IPS-15b (cell line): Measurements from ENCODE around the gene KLHL10.
"Not testable (repeated sequence)": the region's sequence is repeated elsewhere in the genome, so short reads cannot be mapped to it uniquely, and the experiment has no call there.

Experiments used
- H3K27me3 ChIP-seq: one replicate; pipeline ENCODE4 v1.6.1; 2013; ENCODE audit warnings: low read length; ENCODE audit not compliant: control insufficient read depth, insufficient read depth
- H3K36me3 ChIP-seq: one replicate; pipeline ENCODE4 v1.6.1; 2013; ENCODE audit warnings: low read length; ENCODE audit not compliant: control insufficient read depth, insufficient read depth
- H3K4me1 ChIP-seq: one replicate; pipeline ENCODE4 v1.6.1; 2013; ENCODE audit warnings: mild to moderate bottlenecking, low read length; ENCODE audit not compliant: control insufficient read depth, insufficient read depth
- H3K4me3 ChIP-seq: one replicate; pipeline ENCODE4 v1.5.1; 2013; ENCODE audit warnings: low read depth, low read length
- H3K9ac ChIP-seq: one replicate; pipeline ENCODE4 v1.6.1; 2013; ENCODE audit warnings: low read depth, mild to moderate bottlenecking, low read length
- H3K9me3 ChIP-seq: one replicate; pipeline ENCODE4 v1.6.1; 2013; ENCODE audit warnings: mild to moderate bottlenecking, low read length; ENCODE audit not compliant: control insufficient read depth, insufficient read depth

KLHL10 gene

GRCh38 chr17:41818024-41818423 lies 19.6 kb upstream of the KLHL10 start:
- H3K36me3 ChIP-seq: peaks cover 34% of the 10 kb centered on the region
- H3K27me3 ChIP-seq: no peaks in the 10 kb centered on the region
- no peaks in the 10 kb centered on the region for H3K9me3 ChIP-seq
- H3K9ac ChIP-seq: no peak overlapping the region
- peaks cover 9% of the 10 kb centered on the region for H3K4me1 ChIP-seq
- H3K4me3 ChIP-seq: no peak overlapping the region

- no peak overlapping the region for H3K9ac ChIP-seq
- H3K4me3 ChIP-seq: no peak overlapping the region
- peaks cover 41% of the 10 kb centered on the region for H3K36me3 ChIP-seq
- H3K4me1 ChIP-seq: peaks cover 4% of the 10 kb centered on the region
- H3K9me3 ChIP-seq: no peaks in the 10 kb centered on the region
- no peaks in the 10 kb centered on the region for H3K27me3 ChIP-seq
Measured at GRCh38 chr17:41821776-41822175, 15.8 kb upstream of the KLHL10 start.

GRCh38 chr17:41822216-41823140 lies 15.1 kb upstream of the KLHL10 start:
- Histone ChIP-seq H3K27me3 (no peaks in the 10 kb centered on the region), H3K36me3 (peaks cover 35% of the 10 kb centered on the region)

GRCh38 chr17:41823141-41823524 lies 14.5 kb upstream of the KLHL10 start:
- no peak overlapping the region for H3K9ac ChIP-seq

More at GRCh38 chr17:41822216-41823140, 15.1 kb upstream of the KLHL10 start:
- H3K9me3 ChIP-seq: no peaks in the 10 kb centered on the region
- no peak overlapping the region for H3K4me3 ChIP-seq
- no peak overlapping the region for H3K9ac ChIP-seq
- H3K4me1 ChIP-seq: peaks cover 4% of the 10 kb centered on the region

GRCh38 chr17:41823580-41823979 lies 14.0 kb upstream of the KLHL10 start:
- Histone ChIP-seq H3K4me1 (peaks cover 4% of the 10 kb centered on the region), H3K9me3 (no peaks in the 10 kb centered on the region), H3K36me3 (peaks cover 32% of the 10 kb centered on the region), H3K4me3 (no peak overlapping the region), H3K27me3 (no peaks in the 10 kb centered on the region), H3K9ac (no peak overlapping the region)

More at GRCh38 chr17:41823141-41823524, 14.5 kb upstream of the KLHL10 start:
- peaks cover 32% of the 10 kb centered on the region for H3K36me3 ChIP-seq
- no peaks in the 10 kb centered on the region for H3K27me3 ChIP-seq
- H3K4me3 ChIP-seq: no peak overlapping the region
- peaks cover 4% of the 10 kb centered on the region for H3K4me1 ChIP-seq
- no peaks in the 10 kb centered on the region for H3K9me3 ChIP-seq

- H3K4me3 ChIP-seq: no peak overlapping the region
- no peak overlapping the region for H3K9ac ChIP-seq
- H3K27me3 ChIP-seq: no peaks in the 10 kb centered on the region
- peaks cover 4% of the 10 kb centered on the region for H3K4me1 ChIP-seq
- H3K9me3 ChIP-seq: no peaks in the 10 kb centered on the region
- peaks cover 35% of the 10 kb centered on the region for H3K36me3 ChIP-seq
Measured at GRCh38 chr17:41824086-41824485, 13.5 kb upstream of the KLHL10 start.

- no peak overlapping the region for H3K4me3 ChIP-seq
- H3K4me1 ChIP-seq: no peaks in the 10 kb centered on the region
- H3K9ac ChIP-seq: no peak overlapping the region
- H3K9me3 ChIP-seq: no peaks in the 10 kb centered on the region
- no peaks in the 10 kb centered on the region for H3K27me3 ChIP-seq
- peaks cover 34% of the 10 kb centered on the region for H3K36me3 ChIP-seq
Measured at GRCh38 chr17:41825175-41825845, 12.3 kb upstream of the KLHL10 start.

GRCh38 chr17:41829961-41830360 lies 7.7 kb upstream of the KLHL10 start:
- H3K36me3 ChIP-seq: peaks cover 25% of the 10 kb centered on the region
- not testable (repeated sequence) for H3K4me3 ChIP-seq, H3K9me3 ChIP-seq, H3K27me3 ChIP-seq, H3K4me1 ChIP-seq, H3K9ac ChIP-seq

GRCh38 chr17:41835214-41835799 lies 2.3 kb upstream of the KLHL10 start:
- H3K36me3 ChIP-seq: peaks cover 7% of the 10 kb centered on the region
- peak overlapping the region; percentile 56 for H3K4me3 ChIP-seq
- peaks cover 5% of the 10 kb centered on the region for H3K27me3 ChIP-seq
- no peaks in the 10 kb centered on the region for H3K9me3 ChIP-seq
- H3K4me1 ChIP-seq: no peaks in the 10 kb centered on the region
- H3K9ac ChIP-seq: peak overlapping the region; percentile 88

GRCh38 chr17:41835800-41836549 lies 1.6 kb upstream of the KLHL10 start, which contains the start of gene NT5C3B:
NT5C3B (minus strand) TSS chr17:41836232; CDS start chr17:41836193, 39 bp downstream.
- no peaks in the 10 kb centered on the region for H3K4me1 ChIP-seq
- H3K27me3 ChIP-seq: peaks cover 5% of the 10 kb centered on the region
- H3K9ac ChIP-seq: peak within 1 kb of the TSS; percentile 88
- H3K36me3 ChIP-seq: peaks cover 2% of the 10 kb centered on the region
- no peaks in the 10 kb centered on the region for H3K9me3 ChIP-seq
- H3K4me3 ChIP-seq: peak within 1 kb of the TSS; percentile 56

- Histone ChIP-seq H3K4me3 (peak overlapping the region; percentile 56), H3K9me3 (no peaks in the 10 kb centered on the region), H3K9ac (no peak overlapping the region), H3K27me3 (peaks cover 5% of the 10 kb centered on the region), H3K4me1 (no peaks in the 10 kb centered on the region), H3K36me3 (peaks cover 2% of the 10 kb centered on the region)
Measured at GRCh38 chr17:41836550-41837196, 952 bp upstream of the KLHL10 start.
